CD14-positive monocyte (primary cell): ENCODE measurements around the gene CAMTA1. TPM values are rescaled to one million over a fixed set of nuclear protein-coding genes. Genes with fewer than 3 reads are reported as not detected.

ENCODE experiments used
- DNase-seq, 3 donors: peaks; one replicate each; pipeline ENCODE4 v3.0.0-alpha.2; 2011 to 2022
- H2AFZ ChIP-seq: 2 replicates; pipeline ENCODE4 v1.6.0; 2012; ENCODE audit warnings: mild to moderate bottlenecking, low read depth, low read length, inconsistent platforms; ENCODE audit not compliant: insufficient read depth, poor library complexity, severe bottlenecking
- H3K27ac ChIP-seq, 2 donors: 1 replicate in 1 of 2; 2 replicates in 1 of 2; pipeline ENCODE4 v1.5.1; 2012 to 2013; ENCODE audit warnings: low read length in 2 of 2, control low read depth in 1 of 2, inconsistent platforms in 1 of 2, low read depth in 1 of 2, mild to moderate bottlenecking in 1 of 2
- H3K27me3 ChIP-seq, 2 donors: one replicate each; pipeline versions ENCODE4 v1.6.0 to v1.6.1; 2011 to 2013; ENCODE audit warnings: low read length in 2 of 2; ENCODE audit not compliant: control insufficient read depth in 2 of 2, insufficient read depth in 2 of 2
- H3K36me3 ChIP-seq, 2 donors: replicated peaks in 1 of 2; 1 replicate in 1 of 2; 2 replicates in 1 of 2; pipeline versions ENCODE4 v1.5.1 to v1.6.1; 2012 to 2013; ENCODE audit warnings: low read length in 2 of 2, control low read depth in 1 of 2, inconsistent platforms in 1 of 2, mild to moderate bottlenecking in 1 of 2; ENCODE audit not compliant: insufficient read depth in 2 of 2, control insufficient read depth in 1 of 2
- H3K4me1 ChIP-seq, 2 donors: 1 replicate in 1 of 2; 2 replicates in 1 of 2; pipeline versions ENCODE4 v1.5.1 to v1.6.1; 2012 to 2013; ENCODE audit warnings: low read length in 2 of 2, control low read depth in 1 of 2, inconsistent platforms in 1 of 2, mild to moderate bottlenecking in 1 of 2, moderate library complexity in 1 of 2; ENCODE audit not compliant: insufficient read depth in 2 of 2, control insufficient read depth in 1 of 2
- H3K4me2 ChIP-seq: replicated peaks from 2 replicates; pipeline ENCODE3; 2012; ENCODE audit warnings: low read length, moderate library complexity, mild to moderate bottlenecking; ENCODE audit not compliant: poor library complexity, severe bottlenecking; ENCODE audit errors: extremely low read depth
- H3K4me3 ChIP-seq, 3 experiments: fragments of 200-600 bp in 1 of 3; sonication (generic) in 1 of 3; replicated peaks in 1 of 3; 1 replicate in 2 of 3; 2 replicates in 1 of 3; pipeline ENCODE4 v1.5.1; 2011 to 2013; ENCODE audit warnings: low read length in 3 of 3, mild to moderate bottlenecking in 3 of 3, control low read depth in 2 of 3, low read depth in 2 of 3, inconsistent platforms in 1 of 3, moderate library complexity in 1 of 3
- H3K79me2 ChIP-seq: 2 replicates; pipeline ENCODE4 v1.6.0; 2012; ENCODE audit warnings: mild to moderate bottlenecking, control low read depth, inconsistent platforms, low read length, moderate library complexity; ENCODE audit not compliant: insufficient read depth
- H3K9ac ChIP-seq: 2 replicates; pipeline ENCODE4 v1.6.0; 2017; ENCODE audit warnings: low read length, mild to moderate bottlenecking; ENCODE audit not compliant: insufficient read depth, poor library complexity, severe bottlenecking
- H3K9me3 ChIP-seq, 2 donors: replicated peaks in 1 of 2; 1 replicate in 1 of 2; 2 replicates in 1 of 2; pipeline versions ENCODE4 v1.5.1 to v1.6.1; 2012 to 2013; ENCODE audit warnings: low read length in 2 of 2, control low read depth in 1 of 2; ENCODE audit not compliant: control insufficient read depth in 1 of 2, insufficient read depth in 1 of 2
- H4K20me1 ChIP-seq: 2 replicates; pipeline ENCODE4 v1.6.0; 2012; ENCODE audit warnings: mild to moderate bottlenecking, low read length, control low read depth, moderate library complexity; ENCODE audit not compliant: insufficient read depth
- H3K27ac Mint-ChIP-seq, 7 donors: one replicate each; pipeline ENCODE4 v1.8.0; 2020; ENCODE audit warnings: mild to moderate bottlenecking in 7 of 7, mixed read lengths in 7 of 7, moderate library complexity in 6 of 7, inconsistent platforms in 2 of 7
- H3K27me3 Mint-ChIP-seq, 3 donors: one replicate each; pipeline ENCODE4 v1.8.0; 2021 to 2022; ENCODE audit warnings: low read depth in 3 of 3, mild to moderate bottlenecking in 3 of 3, mixed read lengths in 3 of 3, moderate library complexity in 3 of 3, inconsistent platforms in 1 of 3
- H3K36me3 Mint-ChIP-seq, 2 donors: one replicate each; pipeline ENCODE4 v1.8.0; 2020; ENCODE audit warnings: mixed read lengths in 2 of 2, inconsistent platforms in 1 of 2, mild to moderate bottlenecking in 1 of 2
- H3K4me1 Mint-ChIP-seq: one replicate; pipeline ENCODE4 v1.8.0; 2020; ENCODE audit warnings: mild to moderate bottlenecking, mixed read lengths
- H3K4me3 Mint-ChIP-seq, 2 donors: one replicate each; pipeline ENCODE4 v1.8.0; 2020; ENCODE audit warnings: mild to moderate bottlenecking in 2 of 2, mixed read lengths in 2 of 2, moderate library complexity in 1 of 2
- H3K9me3 Mint-ChIP-seq, 7 donors: one replicate each; pipeline ENCODE4 v1.8.0; 2020 to 2022; ENCODE audit warnings: mixed read lengths in 7 of 7, mild to moderate bottlenecking in 6 of 7, moderate library complexity in 6 of 7, inconsistent platforms in 2 of 7
- CTCF ChIP-seq: fragments of 200-600 bp; IDR thresholded peaks from one replicate; pipeline ENCODE4 v1.8.0; 2022; ENCODE audit warnings: antibody characterized with exemption, mild to moderate bottlenecking
- WGBS: methylation state at CpG from one replicate; pipeline ENCODE4 v1.1.5; 2013; ENCODE audit warnings: missing lambda C conversion rate; ENCODE audit not compliant: insufficient coverage; 5-methylcytosine and 5-hydroxymethylcytosine counted together
- intact Hi-C, 2 donors: fragments of 100-400 bp; cut with micrococcal nuclease; formaldehyde crosslinking; loops; one replicate each; pipeline versions ENCODE4 v1.15.0 to v1.15.1; 2023
- polyA plus RNA-seq, 3 donors: library from polyadenylated mRNA; depleted of rRNA in 1 of 3; unstranded in 2 of 3; stranded (reverse) in 1 of 3; fragments of 300-500 nt in 2 of 3; fragments of >200 nt in 1 of 3; fragmentation: Illumina TruSeq in 2 of 3; gene quantifications; 1 replicate in 2 of 3; 2 replicates in 1 of 3; pipeline ENCODE4 v1.2.3, GENCODE V29; 2012 to 2021

CAMTA1 gene
- polyA plus RNA-seq, 3 donors = 52.0 to 89.6 (median 78.3) TPM

GRCh38 chr1:7576946-7577657 lies 791.8 kb downstream of the CAMTA1 start:
- Mint-ChIP-seq H3K4me1 (no peaks in the 10 kb centered on the region), H3K36me3 (no peaks in the 10 kb centered on the region), H3K4me3 (no peak overlapping the region), H3K9me3 (no peaks in the 10 kb centered on the region), H3K27ac (no peak overlapping the region), H3K27me3 (peaks cover 0 to 6% (median 1%) of the 10 kb centered on the region in 3 donors)
- Histone ChIP-seq H3K36me3 (no peaks in the 10 kb centered on the region), H2AFZ (no peak overlapping the region), H3K79me2 (no peaks in the 10 kb centered on the region), H4K20me1 (no peaks in the 10 kb centered on the region), H3K4me3 (no peak overlapping the region), H3K9ac (no peak overlapping the region), H3K4me1 (no peaks in the 10 kb centered on the region), H3K4me2 (no peak overlapping the region), H3K27me3 (no peaks in the 10 kb centered on the region), H3K9me3 (no peaks in the 10 kb centered on the region), H3K27ac (no peak overlapping the region)
- no peak for TF ChIP-seq CTCF
- intact Hi-C loops = no loop called here
- WGBS = 81% methylated on average over 9 of the region's 14 CpGs
- DNase-seq = no peak

GRCh38 chr1:7578206-7578605 lies 793.0 kb downstream of the CAMTA1 start:
- H3K9me3 ChIP-seq = no peaks in the 10 kb centered on the region
- H3K9me3 Mint-ChIP-seq = no peaks in the 10 kb centered on the region
- no peaks in the 10 kb centered on the region for H3K36me3 ChIP-seq
- H4K20me1 ChIP-seq = no peaks in the 10 kb centered on the region
- peaks cover 1 to 10% (median 4%) of the 10 kb centered on the region in 3 donors for H3K27me3 Mint-ChIP-seq
- no peak overlapping the region for H3K9ac ChIP-seq
- no peak overlapping the region for H3K27ac ChIP-seq
- no peaks in the 10 kb centered on the region for H3K79me2 ChIP-seq
- no peak for DNase-seq
- H3K27me3 ChIP-seq = no peaks in the 10 kb centered on the region
- no peaks in the 10 kb centered on the region for H3K4me1 Mint-ChIP-seq
- H3K27ac Mint-ChIP-seq = no peak overlapping the region
- no peak for TF ChIP-seq CTCF
- intact Hi-C loops = no loop called here
- no peak overlapping the region for H3K4me3 Mint-ChIP-seq
- 94% methylated on average over 15 of the region's 15 CpGs for WGBS
- H3K4me1 ChIP-seq = no peaks in the 10 kb centered on the region
- H2AFZ ChIP-seq = no peak overlapping the region
- H3K36me3 Mint-ChIP-seq = no peaks in the 10 kb centered on the region
- H3K4me2 ChIP-seq = no peak overlapping the region
- no peak overlapping the region for H3K4me3 ChIP-seq
